H9 (cell line): Measurements from ENCODE around the gene TCP11L1. TPM values are rescaled to one million over a fixed set of nuclear protein-coding genes. Genes with fewer than 3 reads are reported as not detected.

Experiments used
- DNase-seq: peaks from one replicate; pipeline ENCODE4 v3.0.0-alpha.2; 2017
- H2AFZ ChIP-seq: one replicate; pipeline ENCODE4 v1.6.1; 2013; ENCODE audit warnings: mild to moderate bottlenecking, low read length, control low read depth, moderate library complexity
- H2AK5ac ChIP-seq: 2 replicates; pipeline ENCODE4 v1.6.1; 2013; ENCODE audit warnings: low read length, control low read depth, mixed read lengths; ENCODE audit not compliant: insufficient read length
- H2BK120ac ChIP-seq: one replicate; pipeline ENCODE4 v1.6.1; 2013; ENCODE audit warnings: low read depth, mild to moderate bottlenecking, low read length, control low read depth, inconsistent platforms; ENCODE audit not compliant: poor library complexity, severe bottlenecking
- H2BK12ac ChIP-seq: 2 replicates; pipeline ENCODE4 v1.6.1; 2013; ENCODE audit warnings: low read length, control low read depth, mixed read lengths, low read depth; ENCODE audit not compliant: insufficient read length
- H2BK15ac ChIP-seq: 2 replicates; pipeline ENCODE4 v1.6.1; 2013; ENCODE audit warnings: low read depth, low read length, control low read depth
- H2BK20ac ChIP-seq: one replicate; pipeline ENCODE4 v1.6.1; 2013; ENCODE audit warnings: low read depth, mild to moderate bottlenecking, low read length, control low read depth, inconsistent platforms; ENCODE audit not compliant: poor library complexity, severe bottlenecking
- H2BK5ac ChIP-seq: 2 replicates; pipeline ENCODE4 v1.6.1; 2013; ENCODE audit warnings: low read length, control low read depth, mixed read lengths; ENCODE audit not compliant: insufficient read length
- H3K14ac ChIP-seq: 2 replicates; pipeline ENCODE4 v1.6.1; 2013; ENCODE audit warnings: low read length, control low read depth; ENCODE audit not compliant: insufficient read depth
- H3K18ac ChIP-seq: 2 replicates; pipeline ENCODE4 v1.6.1; 2013; ENCODE audit warnings: low read depth, mild to moderate bottlenecking, mixed read lengths, low read length, control low read depth; ENCODE audit not compliant: insufficient read length
- H3K23ac ChIP-seq: 2 replicates; pipeline ENCODE4 v1.6.1; 2013; ENCODE audit warnings: low read length, control low read depth, mixed read lengths, low read depth; ENCODE audit not compliant: insufficient read length
- H3K23me2 ChIP-seq: 2 replicates; pipeline ENCODE4 v1.6.1; 2013; ENCODE audit warnings: low read depth, mild to moderate bottlenecking, mixed read lengths, low read length, control low read depth; ENCODE audit not compliant: insufficient read length, poor library complexity, severe bottlenecking
- H3K27ac ChIP-seq: 2 replicates; pipeline ENCODE4 v1.5.1; 2013; ENCODE audit warnings: low read length, control low read depth, mixed read lengths, low read depth; ENCODE audit not compliant: insufficient read length
- H3K27me3 ChIP-seq: 2 replicates; pipeline ENCODE4 v1.6.1; 2013; ENCODE audit warnings: low read length, control low read depth, inconsistent platforms; ENCODE audit not compliant: insufficient read depth
- H3K4ac ChIP-seq: 2 replicates; pipeline ENCODE4 v1.6.1; 2013; ENCODE audit warnings: low read depth, mild to moderate bottlenecking, control low read depth, inconsistent platforms, low read length, moderate library complexity
- H3K4me1 ChIP-seq: 2 replicates; pipeline ENCODE4 v1.6.1; 2013; ENCODE audit warnings: low read length, control low read depth, inconsistent platforms; ENCODE audit not compliant: insufficient read depth
- H3K4me2 ChIP-seq: 2 replicates; pipeline ENCODE4 v1.6.1; 2013; ENCODE audit warnings: low read length, control low read depth, mixed read lengths; ENCODE audit not compliant: insufficient read length, insufficient read depth
- H3K56ac ChIP-seq: 2 replicates; pipeline ENCODE4 v1.6.1; 2013; ENCODE audit warnings: low read depth, mild to moderate bottlenecking, mixed read lengths, low read length, control low read depth; ENCODE audit not compliant: insufficient read length
- H3K79me1 ChIP-seq: 2 replicates; pipeline ENCODE4 v1.6.1; 2013; ENCODE audit warnings: low read depth, mild to moderate bottlenecking, moderate library complexity, low read length, control low read depth, inconsistent platforms; ENCODE audit not compliant: insufficient read depth, poor library complexity, severe bottlenecking
- H3K79me2 ChIP-seq: 2 replicates; pipeline ENCODE4 v1.6.1; 2013; ENCODE audit warnings: low read length, control low read depth, inconsistent platforms; ENCODE audit not compliant: insufficient read depth
- H3K9ac ChIP-seq: 2 replicates; pipeline ENCODE4 v1.6.1; 2013; ENCODE audit warnings: low read length, control low read depth, mixed read lengths; ENCODE audit not compliant: insufficient read length; ENCODE audit errors: extremely low read depth
- H3K9me3 ChIP-seq: one replicate; pipeline ENCODE4 v1.6.1; 2013; ENCODE audit warnings: low read depth, low read length, inconsistent platforms; ENCODE audit not compliant: control insufficient read depth
- H3T11ph ChIP-seq: one replicate; pipeline ENCODE4 v1.6.1; 2013; ENCODE audit warnings: mild to moderate bottlenecking, low read length, control low read depth, inconsistent platforms
- H4K20me1 ChIP-seq: one replicate; pipeline ENCODE4 v1.6.1; 2013; ENCODE audit not compliant: control insufficient read depth, insufficient read length, insufficient read depth
- H4K5ac ChIP-seq: 2 replicates; pipeline ENCODE4 v1.6.1; 2013; ENCODE audit warnings: low read depth, mild to moderate bottlenecking, mixed read lengths, low read length, control low read depth; ENCODE audit not compliant: insufficient read length
- H4K8ac ChIP-seq: replicated peaks from 2 replicates; pipeline ENCODE4 v1.6.1; 2013; ENCODE audit warnings: low read length, control low read depth, mixed read lengths, low read depth; ENCODE audit not compliant: insufficient read length
- H4K91ac ChIP-seq: 2 replicates; pipeline ENCODE4 v1.6.1; 2013; ENCODE audit warnings: low read depth, mild to moderate bottlenecking, moderate library complexity, mixed read lengths, low read length, control low read depth; ENCODE audit not compliant: insufficient read length
- H3K27ac Mint-ChIP-seq, 3 experiments: 2 replicates in 2 of 3; 3 replicates in 1 of 3; pipeline ENCODE4 v1.8.0; 2020 to 2021; ENCODE audit warnings: mixed read lengths in 3 of 3, mild to moderate bottlenecking in 1 of 3, moderate library complexity in 1 of 3
- H3K27me3 Mint-ChIP-seq: 2 replicates; pipeline ENCODE4 v1.8.0; 2021; ENCODE audit warnings: low read depth, mild to moderate bottlenecking, moderate library complexity, mixed read lengths
- H3K36me3 Mint-ChIP-seq, 3 experiments: 2 replicates in 2 of 3; 3 replicates in 1 of 3; pipeline ENCODE4 v1.8.0; 2020 to 2021; ENCODE audit warnings: low read depth in 3 of 3, mixed read lengths in 3 of 3; ENCODE audit not compliant: insufficient read depth in 1 of 3
- H3K4me1 Mint-ChIP-seq, 2 experiments: 2 replicates each; pipeline ENCODE4 v1.8.0; 2020; ENCODE audit warnings: mixed read lengths in 2 of 2
- H3K4me3 Mint-ChIP-seq, 2 experiments: 2 replicates in 1 of 2; 3 replicates in 1 of 2; pipeline ENCODE4 v1.8.0; 2020 to 2021; ENCODE audit warnings: mild to moderate bottlenecking in 2 of 2, mixed read lengths in 2 of 2, moderate library complexity in 1 of 2
- H3K9me3 Mint-ChIP-seq, 2 experiments: 2 replicates in 1 of 2; 3 replicates in 1 of 2; pipeline ENCODE4 v1.8.0; 2020; ENCODE audit warnings: mild to moderate bottlenecking in 2 of 2, mixed read lengths in 2 of 2, moderate library complexity in 1 of 2
- CTCF ChIP-seq: fragments of 200-600 bp; sonication (generic); conservative IDR thresholded peaks from 3 replicates; pipeline ENCODE4 v1.8.0; 2021; ENCODE audit warnings: antibody characterized with exemption, mild to moderate bottlenecking
- WGBS: extraction: QIAGEN DNeasy Blood & Tissue Kit; methylation state at CpG from one replicate; pipeline ENCODE4 v1.1.7; 2013; ENCODE audit warnings: missing lambda C conversion rate, low lambda C conversion rate, mixed read lengths; ENCODE audit not compliant: insufficient read length; ENCODE audit errors: extremely low coverage; 5-methylcytosine and 5-hydroxymethylcytosine counted together
- total RNA-seq: library from RNA; stranded (reverse); gene quantifications from 2 replicates; pipeline ENCODE4 v1.2.1, GENCODE V29; 2021

The TCP11L1 gene
- total RNA-seq, 1 experiment from 2014 or later, result 20.3 TPM

GRCh38 chr11:33043221-33043830, 4.0 kb downstream of the TCP11L1 start:
- peaks cover 40 to 47% (median 45%) of the 10 kb centered on the region in 3 experiments for H3K36me3 Mint-ChIP-seq
- Histone ChIP-seq H3K23me2 (peaks cover 5% of the 10 kb centered on the region), H3K4ac (no peak overlapping the region), H3K27me3 (no peaks in the 10 kb centered on the region), H3K14ac (no peak overlapping the region), H2BK12ac (no peak overlapping the region), H3K23ac (no peak overlapping the region), H3K18ac (no peak overlapping the region), H2AFZ (no peak overlapping the region), H4K91ac (no peak overlapping the region), H4K5ac (no peak overlapping the region), H2BK5ac (no peak overlapping the region), H3K9ac (no peak overlapping the region), H2AK5ac (no peak overlapping the region), H2BK120ac (no peak overlapping the region), H3K9me3 (no peaks in the 10 kb centered on the region), H3K27ac (no peak overlapping the region), H4K8ac (no peak overlapping the region), H2BK15ac (no peak overlapping the region), H3T11ph (no peak overlapping the region), H3K4me1 (no peaks in the 10 kb centered on the region; the same call in 1 of the 2 replicates), H3K4me2 (no peak overlapping the region), H3K79me1 (no peaks in the 10 kb centered on the region), H3K56ac (no peak overlapping the region), H4K20me1 (no peaks in the 10 kb centered on the region), H3K79me2 (no peaks in the 10 kb centered on the region), H2BK20ac (no peak overlapping the region)
- H3K27ac Mint-ChIP-seq, result no peak overlapping the region
- no peak for TF ChIP-seq CTCF
- no peak for DNase-seq
- H3K4me1 Mint-ChIP-seq, result peaks cover 12% of the 10 kb centered on the region in 2 experiments
- H3K27me3 Mint-ChIP-seq, result no peaks in the 10 kb centered on the region
- whole genome bisulfite sequencing, result no CpG with 5 or more reads among the region's 2 CpGs
- H3K4me3 Mint-ChIP-seq, result no peak overlapping the region
- H3K9me3 Mint-ChIP-seq, result peaks cover 0 to 4% of the 10 kb centered on the region in 2 experiments; a peak in 2 of 5 replicates
